ENCODE results near the gene VEZT.

- TF ChIP-seq CTCF (IDR thresholded peaks at IDR 0.05; ENCODE audit: borderline replicate concordance, extremely low read depth, low read length, poor library complexity, severe bottlenecking) (no peak), EZH2 (IDR thresholded peaks at IDR 0.05; ENCODE audit: borderline replicate concordance, low read depth, low read length, severe bottlenecking) (no peak)
Measured at GRCh38 chr12:95228617-95229016, 11.0 kb downstream of the VEZT start.
